Liver (tissue), 9 donors: ENCODE measurements around the gene MRPS9. TPM values are rescaled to one million over a fixed set of nuclear protein-coding genes. Genes with fewer than 3 reads are reported as not detected.
A peak's percentile ranks its signal among the peaks of the same experiment; 100 is the strongest.

Source experiments
- DNase-seq: peaks from one replicate; pipeline ENCODE4 v3.0.0-alpha.2; 2017; ENCODE audit warnings: low spot score
- H3K27ac ChIP-seq, 2 donors: one replicate each; pipeline ENCODE4 v1.7.0; 2013; ENCODE audit warnings: inconsistent platforms in 2 of 2, low read length in 2 of 2, control low read depth in 1 of 2, low read depth in 1 of 2, mild to moderate bottlenecking in 1 of 2
- H3K27me3 ChIP-seq, 4 donors: one replicate each; pipeline versions ENCODE4 v1.6.1 to v1.7.0; 2013; ENCODE audit warnings: low read length in 3 of 4, inconsistent platforms in 1 of 4, mild to moderate bottlenecking in 1 of 4, moderate library complexity in 1 of 4; ENCODE audit not compliant: control insufficient read depth in 4 of 4, insufficient read depth in 4 of 4
- H3K36me3 ChIP-seq, 4 donors: one replicate each; pipeline versions ENCODE4 v1.6.1 to v1.7.0; 2013; ENCODE audit warnings: low read length in 3 of 4, mild to moderate bottlenecking in 3 of 4, low read depth in 1 of 4, moderate library complexity in 1 of 4; ENCODE audit not compliant: control insufficient read depth in 4 of 4, insufficient read depth in 3 of 4
- H3K4me1 ChIP-seq, 4 donors: one replicate each; pipeline versions ENCODE4 v1.6.1 to v1.7.0; 2013; ENCODE audit warnings: low read length in 3 of 4, mild to moderate bottlenecking in 3 of 4, moderate library complexity in 1 of 4; ENCODE audit not compliant: control insufficient read depth in 4 of 4, insufficient read depth in 4 of 4
- H3K4me3 ChIP-seq, 3 donors: one replicate each; pipeline versions ENCODE4 v1.6.1 to v1.7.0; 2013; ENCODE audit warnings: low read length in 3 of 3, control low read depth in 1 of 3, low read depth in 1 of 3, mild to moderate bottlenecking in 1 of 3
- H3K9ac ChIP-seq, 2 donors: one replicate each; pipeline ENCODE4 v1.7.0; 2013; ENCODE audit warnings: low read length in 2 of 2, mild to moderate bottlenecking in 2 of 2, moderate library complexity in 2 of 2, control low read depth in 1 of 2, low read depth in 1 of 2
- H3K9me3 ChIP-seq, 4 donors: one replicate each; pipeline versions ENCODE4 v1.6.1 to v1.7.0; 2013; ENCODE audit warnings: low read length in 3 of 4; ENCODE audit not compliant: control insufficient read depth in 4 of 4
- ATF3 ChIP-seq: IDR thresholded peaks from 2 replicates; pipeline ENCODE4 v1.6.1; 2016; ENCODE audit warnings: antibody characterized with exemption
- CTCF ChIP-seq: fragments of 150-350 bp; IDR thresholded peaks from 2 replicates; pipeline ENCODE4 v1.5.1; 2017; ENCODE audit warnings: improper control_type of control experiment, low read depth, low read length; ENCODE audit not compliant: missing input control
- EGR1 ChIP-seq, 2 donors: IDR thresholded peaks; 2 replicates each; pipeline ENCODE4 v1.6.1; 2016 to 2018; ENCODE audit warnings: antibody characterized with exemption in 2 of 2, low read depth in 2 of 2
- FOXA1 ChIP-seq: IDR thresholded peaks from 2 replicates; pipeline ENCODE4 v1.6.1; 2016; ENCODE audit warnings: antibody characterized with exemption
- FOXA2 ChIP-seq: IDR thresholded peaks from 2 replicates; pipeline ENCODE4 v1.6.1; 2016; ENCODE audit warnings: antibody characterized with exemption
- GABPA ChIP-seq, 2 donors: IDR thresholded peaks in 1 of 2; conservative IDR thresholded peaks in 1 of 2; 2 replicates each; pipeline ENCODE4 v1.6.1; 2016; ENCODE audit warnings: antibody characterized with exemption in 2 of 2, mild to moderate bottlenecking in 1 of 2, moderate library complexity in 1 of 2
- HNF4A ChIP-seq, 2 donors: conservative IDR thresholded peaks; 2 replicates each; pipeline ENCODE4 v1.6.1; 2016; ENCODE audit warnings: antibody characterized with exemption in 2 of 2, mild to moderate bottlenecking in 2 of 2
- HNF4G ChIP-seq: IDR thresholded peaks from 2 replicates; pipeline ENCODE4 v1.6.1; 2016; ENCODE audit warnings: antibody characterized with exemption
- JUND ChIP-seq, 2 donors: IDR thresholded peaks; 2 replicates each; pipeline ENCODE4 v1.6.1; 2016; ENCODE audit warnings: antibody characterized with exemption in 2 of 2
- MAX ChIP-seq: IDR thresholded peaks from 2 replicates; pipeline ENCODE4 v1.6.1; 2016; ENCODE audit warnings: antibody characterized with exemption
- NR2F2 ChIP-seq: IDR thresholded peaks from 2 replicates; pipeline ENCODE4 v1.6.1; 2016; ENCODE audit warnings: antibody characterized with exemption
- RAD21 ChIP-seq, 2 donors: IDR thresholded peaks; 2 replicates each; pipeline ENCODE4 v1.6.1; 2016; ENCODE audit warnings: antibody characterized with exemption in 2 of 2, mild to moderate bottlenecking in 2 of 2
- REST ChIP-seq: IDR thresholded peaks from 2 replicates; pipeline ENCODE4 v1.6.1; 2016; ENCODE audit warnings: antibody characterized with exemption, mild to moderate bottlenecking
- RXRA ChIP-seq, 2 donors: IDR thresholded peaks; 2 replicates each; pipeline ENCODE4 v1.6.1; 2017 to 2018; ENCODE audit warnings: antibody characterized with exemption in 2 of 2, mild to moderate bottlenecking in 1 of 2
- SP1 ChIP-seq: IDR thresholded peaks from 2 replicates; pipeline ENCODE4 v1.6.1; 2018; ENCODE audit warnings: antibody characterized with exemption, mild to moderate bottlenecking
- TAF1 ChIP-seq: conservative IDR thresholded peaks from 2 replicates; pipeline ENCODE4 v1.6.1; 2016; ENCODE audit warnings: antibody characterized with exemption, mild to moderate bottlenecking
- YY1 ChIP-seq: IDR thresholded peaks from 2 replicates; pipeline ENCODE4 v1.6.1; 2016; ENCODE audit warnings: antibody characterized with exemption, mild to moderate bottlenecking
- ZBTB33 ChIP-seq: IDR thresholded peaks from 2 replicates; pipeline ENCODE4 v1.6.1; 2016; ENCODE audit warnings: antibody characterized with exemption
- WGBS: extraction: QIAGEN DNeasy Blood & Tissue Kit; methylation state at CpG from one replicate; pipeline ENCODE4 v1.1.7; 2013; 5-methylcytosine and 5-hydroxymethylcytosine counted together
- polyA plus RNA-seq, 2 donors: library from polyadenylated mRNA; stranded (reverse) in 1 of 2; unstranded in 1 of 2; fragments of 200-250 nt in 1 of 2; fragments of >200 nt in 1 of 2; fragmentation: Nextera tagmentation in 1 of 2; extraction: Ambion mirVana in 1 of 2; gene quantifications; one replicate each; pipeline versions ENCODE4 v1.2.1 to v1.2.3, GENCODE V29; 2013 to 2015
- total RNA-seq, 2 donors: library from RNA; depleted of rRNA; stranded (reverse); fragments of >200 nt; gene quantifications; one replicate each; pipeline ENCODE4 v1.2.3, GENCODE V29; 2014
- donor health status: healthy.
- donor health status: healthy.
- donor health status: healthy.
- donor health status: healthy.
- donor health status: healthy.

MRPS9 gene
- total and polyA plus RNA-seq, 4 donors: 11.5 to 27.7 (median 17.9) TPM

GRCh38 chr2:105038383-105039061 lies 653 bp downstream of the MRPS9 start:
- no peak for TF ChIP-seq RAD21 (IDR thresholded peaks at IDR 0.05)
- Histone ChIP-seq H3K27me3 (no peaks in the 10 kb centered on the region), H3K36me3 (no peaks in the 10 kb centered on the region), H3K9ac (peak overlapping the region; percentile 71 to 86), H3K4me1 (peaks cover 1 to 32% (median 16%) of the 10 kb centered on the region in 4 donors), H3K9me3 (no peaks in the 10 kb centered on the region), H3K27ac (peak overlapping the region; percentile 71 to 83), H3K4me3 (peak overlapping the region; percentile 69 to 98 (median 94))
- 6% methylated on average over 17 of the region's 17 CpGs for WGBS
- no peak for DNase-seq

GRCh38 chr2:105039559-105039958 lies 1.7 kb downstream of the MRPS9 start:
- DNase-seq: no peak
- Histone ChIP-seq H3K9me3 (no peaks in the 10 kb centered on the region), H3K27me3 (no peaks in the 10 kb centered on the region), H3K4me1 (peaks cover 1 to 32% (median 16%) of the 10 kb centered on the region in 4 donors), H3K4me3 (no peak overlapping the region), H3K36me3 (no peaks in the 10 kb centered on the region), H3K9ac (no peak overlapping the region), H3K27ac (no peak overlapping the region)
- TF ChIP-seq REST (no peak), GABPA (IDR thresholded peaks at IDR 0.05 in 1 of 2, conservative IDR thresholded peaks at IDR 0.05 in 1 of 2) (no peak)

- WGBS: 86% methylated on average over 2 of the region's 2 CpGs
- H3K9me3 ChIP-seq: no peaks in the 10 kb centered on the region
- H3K36me3 ChIP-seq: peaks cover 0 to 4% (median 0%) of the 10 kb centered on the region in 4 donors
- H3K27ac ChIP-seq: no peak overlapping the region
- no peak overlapping the region for H3K9ac ChIP-seq
- H3K27me3 ChIP-seq: no peaks in the 10 kb centered on the region
- DNase-seq: peak; percentile 71
- no peak overlapping the region for H3K4me3 ChIP-seq
- peaks cover 1 to 29% (median 13%) of the 10 kb centered on the region in 4 donors for H3K4me1 ChIP-seq
- TF ChIP-seq ZBTB33 (no peak), HNF4G (no peak), CTCF (no peak), GABPA (IDR thresholded peaks at IDR 0.05 in 1 of 2, conservative IDR thresholded peaks at IDR 0.05 in 1 of 2) (no peak), RAD21 (IDR thresholded peaks at IDR 0.05) (no peak), NR2F2 (no peak), FOXA1 (no peak), RXRA (IDR thresholded peaks at IDR 0.05) (no peak), EGR1 (IDR thresholded peaks at IDR 0.05; ENCODE audit: low read depth in 2 of 2) (no peak), YY1 (no peak), FOXA2 (no peak), SP1 (no peak), MAX (no peak), HNF4A (conservative IDR thresholded peaks at IDR 0.05) (no peak), ATF3 (no peak), JUND (IDR thresholded peaks at IDR 0.05) (no peak), TAF1 (no peak)
Measured at GRCh38 chr2:105042189-105042588, 4.3 kb downstream of the MRPS9 start.
